Vagina (tissue), 2 donors: ENCODE data around the gene NAP1L1.

ENCODE experiments used
- POLR2AphosphoS5 ChIP-seq, 2 donors: sonication (generic); formaldehyde crosslinking; IDR thresholded peaks; one replicate each; pipeline ENCODE4 v1.9.0; 2017; ENCODE audit warnings: antibody characterized with exemption in 2 of 2, mild to moderate bottlenecking in 2 of 2, low read depth in 1 of 2; ENCODE audit not compliant: insufficient read depth in 1 of 2
- TF ChIP-seq, protein P1 (sequence below), 3 experiments: fragments of 450-650 bp in 2 of 3; fragments of 200-600 bp in 1 of 3; sonication (generic) in 1 of 3; IDR thresholded peaks; one replicate each; pipeline ENCODE4 v1.5.1; 2017 to 2019; ENCODE audit warnings: antibody characterized with exemption in 3 of 3, mild to moderate bottlenecking in 2 of 3, moderate library complexity in 2 of 3

DNA sequence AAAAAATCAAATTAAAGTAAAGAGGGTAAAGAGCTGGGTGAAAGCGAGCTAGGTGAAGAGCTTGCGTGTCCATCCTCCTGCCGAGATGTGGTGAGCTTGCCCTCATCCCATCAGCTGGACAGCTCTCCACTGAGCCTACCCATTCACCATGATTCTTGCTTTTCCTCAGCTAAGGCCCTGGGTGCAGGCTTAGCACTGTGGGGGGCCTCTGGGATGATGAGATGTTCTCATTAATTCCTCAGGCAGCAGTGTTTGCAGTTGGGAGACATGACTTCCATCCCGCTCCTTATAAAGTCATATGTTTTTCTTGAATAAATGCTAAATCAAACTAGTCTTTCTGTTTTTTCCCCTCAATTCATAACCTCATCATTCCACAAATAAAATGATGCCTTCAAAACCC is 70.9 kb downstream of the NAP1L1 start:
- TF ChIP-seq, protein P1, sequence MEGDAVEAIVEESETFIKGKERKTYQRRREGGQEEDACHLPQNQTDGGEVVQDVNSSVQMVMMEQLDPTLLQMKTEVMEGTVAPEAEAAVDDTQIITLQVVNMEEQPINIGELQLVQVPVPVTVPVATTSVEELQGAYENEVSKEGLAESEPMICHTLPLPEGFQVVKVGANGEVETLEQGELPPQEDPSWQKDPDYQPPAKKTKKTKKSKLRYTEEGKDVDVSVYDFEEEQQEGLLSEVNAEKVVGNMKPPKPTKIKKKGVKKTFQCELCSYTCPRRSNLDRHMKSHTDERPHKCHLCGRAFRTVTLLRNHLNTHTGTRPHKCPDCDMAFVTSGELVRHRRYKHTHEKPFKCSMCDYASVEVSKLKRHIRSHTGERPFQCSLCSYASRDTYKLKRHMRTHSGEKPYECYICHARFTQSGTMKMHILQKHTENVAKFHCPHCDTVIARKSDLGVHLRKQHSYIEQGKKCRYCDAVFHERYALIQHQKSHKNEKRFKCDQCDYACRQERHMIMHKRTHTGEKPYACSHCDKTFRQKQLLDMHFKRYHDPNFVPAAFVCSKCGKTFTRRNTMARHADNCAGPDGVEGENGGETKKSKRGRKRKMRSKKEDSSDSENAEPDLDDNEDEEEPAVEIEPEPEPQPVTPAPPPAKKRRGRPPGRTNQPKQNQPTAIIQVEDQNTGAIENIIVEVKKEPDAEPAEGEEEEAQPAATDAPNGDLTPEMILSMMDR (IDR thresholded peaks at IDR 0.05): no peak
- TF ChIP-seq POLR2AphosphoS5 (IDR thresholded peaks at IDR 0.05; ENCODE audit: insufficient read depth in 1 of 2, low read depth in 1 of 2): no peak
